ENCODE data around the gene DTNA.
"Not testable (repeated sequence)": the region's sequence is repeated elsewhere in the genome, so short reads cannot be mapped to it uniquely, and the experiment has no call there.

Gene DTNA

GRCh38 chr18:34709750-34710441, at the start of gene DTNA:
DTNA (plus strand) TSS chr18:34710298; CDS start chr18:34755977, 45,679 bp downstream.
- DNase-seq, result peak; percentile 83

DNA sequence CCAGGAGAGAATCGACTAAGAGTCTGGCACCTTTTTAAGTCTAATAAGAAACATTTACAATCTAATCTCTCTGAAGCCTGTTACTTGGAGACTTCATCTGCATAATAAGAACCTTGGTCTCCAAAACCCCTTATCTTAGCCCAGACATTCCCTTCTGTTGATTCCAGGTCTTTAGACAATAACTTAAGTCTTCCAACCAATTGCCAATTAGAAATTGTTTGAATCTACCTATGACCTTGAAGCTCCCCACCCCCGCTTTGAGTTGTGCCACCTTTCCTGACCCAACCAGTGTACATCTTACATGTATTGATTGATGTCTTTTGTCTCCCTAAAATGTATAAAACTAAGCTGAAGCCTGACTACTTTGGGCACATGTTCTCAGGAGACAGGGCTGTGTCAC, 49.5 kb upstream of the DTNA start:
- DNase-seq, result no peak

DNA sequence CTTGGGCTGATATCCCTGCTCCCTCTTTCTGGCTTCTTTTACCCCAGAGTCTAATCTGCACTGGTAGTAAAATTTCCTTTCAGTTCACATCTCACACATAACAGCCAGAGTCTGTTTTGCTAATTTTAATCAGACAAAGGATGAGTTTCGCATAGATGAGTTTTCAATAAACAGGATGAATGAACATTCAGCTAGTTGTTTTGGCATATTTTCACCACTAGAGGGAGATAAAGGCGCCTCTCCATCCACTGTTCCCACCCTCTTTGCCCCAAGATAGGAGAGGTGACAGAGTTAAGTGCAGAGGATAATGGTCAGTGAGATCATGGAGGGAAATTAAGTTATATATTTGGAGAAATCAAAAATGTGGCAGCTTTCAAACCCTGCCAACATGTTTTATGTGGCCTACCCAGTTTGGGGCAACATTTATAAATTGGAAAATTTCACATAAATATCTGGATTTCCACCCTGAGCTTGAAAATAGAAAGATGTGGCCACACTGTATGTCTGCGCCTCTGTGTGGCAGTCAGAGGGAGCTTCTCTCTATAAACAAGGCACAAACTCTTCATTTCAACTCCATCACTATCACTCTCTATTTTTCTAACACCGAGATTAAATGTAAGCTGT, 48.5 kb upstream of the DTNA start:
- peak; percentile 60 for DNase-seq

GRCh38 chr18:34676816-34677574, 33.1 kb upstream of the DTNA start:
- DNase-seq, result no peak

DNA sequence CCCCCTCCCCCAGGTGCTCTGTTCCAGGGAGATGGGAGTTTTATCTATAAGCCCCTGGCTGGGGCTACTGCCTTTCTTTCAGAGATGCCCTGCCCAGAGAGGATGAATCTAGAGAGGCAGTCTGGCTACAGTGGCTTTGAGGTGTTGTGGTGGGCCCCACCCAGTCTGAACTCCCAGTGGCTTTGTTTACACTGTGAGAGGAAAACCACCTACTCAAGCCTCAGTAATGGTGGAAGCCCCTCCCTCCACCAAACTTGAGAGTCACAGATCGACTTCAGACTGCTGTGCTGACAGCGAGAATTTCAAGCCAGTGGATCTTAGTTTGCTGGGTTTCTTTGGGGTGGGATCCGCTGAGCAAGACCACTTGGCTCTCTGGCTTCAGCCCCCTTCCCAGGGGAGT, 20.3 kb upstream of the DTNA start:
- DNase-seq, result not testable (repeated sequence)

DNA sequence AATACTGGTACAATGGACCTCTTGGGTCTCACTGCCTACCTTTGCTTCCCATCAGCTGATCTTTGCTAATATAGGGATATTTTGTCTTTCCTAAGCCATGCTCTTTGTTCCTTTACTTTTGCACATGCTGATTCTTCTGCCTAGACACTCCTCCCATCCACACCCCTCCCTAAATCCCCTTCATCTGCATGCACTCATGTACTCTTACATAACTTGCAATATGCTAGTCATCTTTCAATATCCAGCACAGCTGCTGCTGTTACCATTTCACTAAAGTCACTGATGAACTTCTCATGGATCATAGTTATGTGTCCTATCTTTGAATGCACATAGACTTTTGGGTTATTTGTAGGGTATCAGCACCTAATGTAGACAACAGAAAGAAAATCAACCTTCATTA, 18.5 kb upstream of the DTNA start:
- DNase-seq, result no peak

DNA sequence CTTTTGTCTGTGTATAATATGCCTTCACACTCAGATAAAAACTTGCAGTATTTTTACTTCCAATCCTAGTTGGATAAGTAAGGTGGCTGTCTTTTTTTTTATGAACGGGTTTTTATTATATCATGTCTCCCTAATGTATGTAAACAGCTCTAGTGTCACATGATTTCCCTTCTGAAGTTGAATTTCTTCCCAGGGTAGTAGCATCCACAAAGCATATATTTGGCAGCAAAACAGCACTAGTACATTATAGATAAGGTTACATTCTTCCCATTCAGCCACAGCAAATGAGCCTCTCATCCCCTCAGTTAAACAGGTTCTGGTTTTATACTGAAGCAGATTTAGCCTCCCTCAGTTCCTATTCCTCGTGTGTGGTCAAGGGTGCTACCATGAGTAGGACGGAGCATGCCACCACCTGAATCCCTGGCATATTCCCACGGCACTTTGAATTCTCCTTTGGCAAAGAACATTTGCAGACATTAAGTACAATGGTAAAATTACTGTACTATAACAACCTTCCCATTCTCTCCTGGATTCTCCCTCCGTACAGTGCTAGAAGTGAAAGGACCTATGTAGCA, 15.4 kb upstream of the DTNA start:
- no peak for DNase-seq

- no peak for DNase-seq
Measured at GRCh38 chr18:34695310-34695709, 14.8 kb upstream of the DTNA start.

GRCh38 chr18:34696671-34697070, 13.4 kb upstream of the DTNA start:
- DNase-seq, result no peak

- DNase-seq, result no peak
Measured at GRCh38 chr18:34697233-34697632, 12.9 kb upstream of the DTNA start.

- no peak for DNase-seq
Measured at GRCh38 chr18:34697891-34698290, 12.2 kb upstream of the DTNA start.

- no peak for DNase-seq
Measured at GRCh38 chr18:34701911-34702310, 8.2 kb upstream of the DTNA start.

DNA sequence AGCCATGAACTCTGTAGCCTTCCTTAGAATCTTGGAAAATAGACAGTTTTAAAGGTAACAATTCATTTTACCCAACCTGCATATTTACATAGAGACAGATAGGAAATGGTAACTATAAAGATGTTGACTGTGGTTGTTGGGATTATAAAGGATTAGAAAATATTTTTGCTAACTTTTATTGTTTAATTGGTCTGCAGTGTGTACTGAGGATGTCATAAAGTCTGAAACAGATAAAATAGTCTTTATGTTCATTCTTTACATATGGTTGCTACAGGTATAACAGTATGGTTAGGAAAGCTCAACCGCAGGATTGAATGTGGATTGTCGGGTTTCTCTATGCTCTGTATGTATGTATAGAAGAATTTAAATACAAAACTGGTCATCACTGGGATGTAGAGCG, 7.3 kb upstream of the DTNA start:
- DNase-seq, result no peak

- no peak for DNase-seq
Measured at GRCh38 chr18:34704074-34704473, 6.0 kb upstream of the DTNA start.

DNA sequence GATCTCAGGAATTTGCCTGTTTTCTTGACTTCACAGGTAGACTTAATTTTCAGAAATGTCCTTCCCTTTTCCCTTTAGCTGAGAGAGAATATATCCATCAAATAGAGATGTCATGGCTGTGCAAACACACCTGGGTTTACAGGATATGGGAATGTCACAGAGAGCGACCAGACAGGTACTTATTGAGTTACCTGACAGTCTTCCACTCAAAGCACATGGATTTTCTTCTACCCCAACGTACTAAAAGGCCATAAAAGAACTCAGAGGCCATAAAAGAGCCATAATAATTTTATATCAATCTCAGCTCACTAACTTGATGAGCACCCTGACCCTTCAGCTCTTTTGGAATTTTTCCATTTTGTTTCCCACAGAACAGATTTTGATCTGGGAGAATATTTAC, 5.3 kb upstream of the DTNA start:
- DNase-seq, result no peak

DNA sequence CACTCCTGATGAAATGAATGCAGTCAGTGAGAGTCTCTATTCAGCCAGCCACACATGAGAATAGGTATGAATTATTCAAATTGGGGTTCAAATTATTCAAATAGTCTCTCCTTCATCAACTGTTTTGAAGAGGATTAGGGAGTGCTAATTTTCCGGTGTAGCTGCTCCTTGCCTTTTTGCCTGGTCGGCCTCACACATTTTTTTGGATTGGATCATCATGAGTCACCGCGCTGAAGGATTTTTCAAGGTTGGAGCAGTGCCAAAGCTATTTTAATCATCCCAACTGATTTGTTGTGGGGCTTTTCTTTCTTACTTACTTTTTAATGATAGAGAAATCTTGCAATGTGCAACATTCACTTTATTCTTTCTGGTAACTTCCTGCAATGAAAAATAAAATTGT, 2.4 kb upstream of the DTNA start:
- DNase-seq, result peak; percentile 93

GRCh38 chr18:34709104-34709503, 994 bp upstream of the DTNA start:
- peak; percentile 82 for DNase-seq

DNA sequence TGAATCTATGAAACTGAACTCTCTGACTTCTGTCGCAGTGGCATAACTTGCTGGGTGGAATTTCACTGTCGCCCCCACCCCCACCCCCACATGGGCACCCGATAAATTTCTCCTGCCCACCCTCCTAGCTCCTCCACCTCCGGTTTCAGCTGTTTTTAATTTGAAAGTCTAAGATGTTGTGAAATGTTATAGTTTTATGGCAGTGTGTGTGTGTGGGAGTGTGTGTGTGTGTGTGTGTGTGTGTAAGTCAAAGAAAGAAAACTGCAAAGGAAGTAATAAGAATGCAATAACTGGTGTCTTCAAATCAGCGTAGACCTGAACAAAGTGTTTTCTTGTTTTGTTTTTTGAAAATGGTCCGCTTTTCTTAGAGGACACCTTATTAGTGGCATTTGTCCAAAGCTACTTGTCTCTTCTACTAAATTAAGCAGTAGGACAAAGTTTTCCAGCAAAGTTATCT, 388 bp downstream of the DTNA start:
- DNase-seq, result peak; percentile 27

- peak; percentile 21 for DNase-seq
Measured at GRCh38 chr18:34710934-34711333, 836 bp downstream of the DTNA start.

GRCh38 chr18:34716111-34716510, 6.0 kb downstream of the DTNA start:
- not testable (repeated sequence) for DNase-seq

GRCh38 chr18:34718610-34719009, 8.5 kb downstream of the DTNA start:
- no peak for DNase-seq

- DNase-seq, result no peak
Measured at GRCh38 chr18:34720220-34720619, 10.1 kb downstream of the DTNA start.

DNA sequence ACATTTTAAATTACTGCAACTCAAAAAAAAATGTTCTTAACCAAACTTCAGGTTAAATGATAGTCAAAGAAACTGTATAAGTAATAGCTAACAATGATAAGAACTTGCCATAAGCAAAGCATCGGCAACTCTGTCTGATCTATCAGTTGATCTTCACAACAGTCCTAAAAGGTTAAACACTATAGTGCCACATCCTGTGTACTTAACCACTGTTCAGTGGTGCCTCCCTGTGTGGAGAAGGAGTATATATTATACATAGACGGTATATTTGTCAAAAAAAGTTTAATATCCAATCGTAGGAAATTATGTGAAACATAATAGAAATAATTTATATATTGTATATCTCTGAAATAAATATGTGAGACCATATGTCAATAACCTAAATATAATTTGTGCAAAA, 13.0 kb downstream of the DTNA start:
- DNase-seq, result no peak

DNA sequence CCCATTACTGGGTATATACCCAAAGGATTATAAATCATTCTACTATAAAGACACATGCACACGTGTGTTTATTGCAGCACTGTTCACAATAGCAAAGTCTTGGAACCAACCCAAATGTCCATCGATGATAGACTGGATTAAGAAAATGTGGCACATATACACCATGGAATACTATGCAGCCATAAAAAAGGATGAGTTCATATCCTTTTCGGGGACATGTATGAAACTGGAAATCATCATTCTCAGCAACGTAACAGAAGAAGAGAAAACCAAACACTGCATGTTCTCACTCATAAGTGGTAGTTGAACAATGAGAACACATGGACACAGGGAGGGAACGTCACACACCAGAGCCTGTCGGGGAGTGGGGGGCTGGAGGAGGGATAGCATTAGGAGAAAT, 15.6 kb downstream of the DTNA start:
- not testable (repeated sequence) for DNase-seq

Measured in EL (cell line).